ENCODE data around the gene TEDDM1. TPM values are rescaled to one million over a fixed set of nuclear protein-coding genes. Genes with fewer than 3 reads are reported as not detected.

Gene TEDDM1
- total and polyA plus RNA-seq, 2 donors (not counting 3 experiments of a cell fraction or from before 2014, with no cell fraction given) = not detected

- intact Hi-C loops (cut with micrococcal nuclease) (no loop called here), dilution Hi-C loops (cut with MboI; ENCODE audit: extremely low pct_ligation_motif_present, low sequenced_read_pairs) (no loop called here)
- no peaks in the 10 kb centered on the region for H4K20me1 ChIP-seq (replicated peaks; ENCODE audit: control insufficient read depth, extremely low read depth, insufficient read depth, low read length)
- no peaks in the 10 kb centered on the region for H3K4me1 ChIP-seq (ENCODE audit: control insufficient read depth, extremely low read depth, insufficient read depth, low read length)
- no peaks in the 10 kb centered on the region for H3K9me1 ChIP-seq (replicated peaks; ENCODE audit: control insufficient read depth, extremely low read depth, insufficient read depth, low read length)
- no TSS peak for BruUV-seq (replicated peaks)
- POLR2A ChIA-PET = no interaction called here
- H3K4me2 ChIP-seq (ENCODE audit: insufficient read depth, low read length) = no peak overlapping the region
- CTCF ChIA-PET = interaction anchor here (1.0 to 1.3 kb wide), 2 partner anchors 26 to 288 kb away, joined by 3 to 5 read pairs; no protein-coding TSS in a partner anchor
- H3K27ac ChIP-seq (ENCODE audit: insufficient read depth, low read depth, low read length) = no peak overlapping the region
- no peak overlapping the region for H2AFZ ChIP-seq (ENCODE audit: low read depth, low read length)
- no peak for TF ChIP-seq MYC (IDR thresholded peaks at IDR 0.05; ENCODE audit: low read depth, low read length)
- TF ChIP-seq MAX (IDR thresholded peaks at IDR 0.05; ENCODE audit: insufficient read depth, insufficient read length) = no peak
- no peak for TF ChIP-seq JUN (IDR thresholded peaks at IDR 0.05; ENCODE audit: borderline replicate concordance, insufficient read depth, insufficient read length, low read depth)
- no peak for TF ChIP-seq GATA2 (IDR thresholded peaks at IDR 0.05; ENCODE audit: insufficient read depth, insufficient read length, low read depth, low read length)
- TF ChIP-seq POLR2A (IDR thresholded peaks at IDR 0.05; ENCODE audit: low read depth, low read length) = no peak
- TF ChIP-seq EZH2 (IDR thresholded peaks at IDR 0.05; ENCODE audit: borderline replicate concordance, low read depth, low read length, severe bottlenecking) = no peak
- no peak for TF ChIP-seq POLR2AphosphoS5 (IDR thresholded peaks at IDR 0.05; ENCODE audit: insufficient read depth, low read depth, low read length)
- no peak for TF ChIP-seq CTCF (IDR thresholded peaks at IDR 0.05; ENCODE audit: extremely low read depth in 1 of 2, insufficient read depth in 1 of 2, low read depth in 1 of 2, low read length in 2 of 2)
- no peak for TF ChIP-seq FOS (IDR thresholded peaks at IDR 0.05; ENCODE audit: borderline replicate concordance, insufficient read depth, low read length)
- FAIRE-seq = no peak
- no peaks in the 10 kb centered on the region for H3K36me3 ChIP-seq (ENCODE audit: control insufficient read depth in 2 of 2, extremely low read depth in 1 of 2, insufficient read depth in 2 of 2, low read length in 2 of 2)
- no peaks in the 10 kb centered on the region for H3K9me3 ChIP-seq (replicated peaks; ENCODE audit: control insufficient read depth, insufficient read depth, low read length)
- H3K79me2 ChIP-seq (ENCODE audit: control insufficient read depth, insufficient read depth, low read length) = no peaks in the 10 kb centered on the region
- DNase-seq (ENCODE audit: low read depth, low spot score) = no peak
- H3K9ac ChIP-seq (replicated peaks; ENCODE audit: extremely low read depth, insufficient read depth, low read length) = no peak overlapping the region
- peaks cover 2 to 5% of the 10 kb centered on the region in 2 experiments for H3K27me3 ChIP-seq (ENCODE audit: control insufficient read depth in 2 of 2, insufficient read depth in 2 of 2, low read length in 2 of 2)
- no peak overlapping the region for H3K4me3 ChIP-seq (replicated peaks in 1 of 3; ENCODE audit: insufficient read depth in 1 of 3, low read depth in 1 of 3, low read length in 3 of 3)
These were observed 29.9 kb downstream of the TEDDM1 start for GRCh38 chr1:182370532-182370931.

Measured in endothelial cell of umbilical vein (primary cell).